AG09309 (cell line): ENCODE results near the gene GRN.

Experiments used
- DNase-seq: peaks from one replicate; pipeline ENCODE4 v3.0.0-alpha.2; 2010; ENCODE audit warnings: low read depth
- H3K4me3 ChIP-seq: 2 replicates; pipeline ENCODE4 v1.5.1; 2011; ENCODE audit warnings: mild to moderate bottlenecking, low read depth, low read length, moderate library complexity; ENCODE audit not compliant: control insufficient read depth
- CTCF ChIP-seq: IDR thresholded peaks from 2 replicates; pipeline ENCODE4 v1.5.1; 2011; ENCODE audit warnings: mild to moderate bottlenecking, low read depth, low read length, inconsistent platforms; ENCODE audit not compliant: insufficient read depth, control insufficient read depth; ENCODE audit errors: missing control alignments

The GRN gene

DNA sequence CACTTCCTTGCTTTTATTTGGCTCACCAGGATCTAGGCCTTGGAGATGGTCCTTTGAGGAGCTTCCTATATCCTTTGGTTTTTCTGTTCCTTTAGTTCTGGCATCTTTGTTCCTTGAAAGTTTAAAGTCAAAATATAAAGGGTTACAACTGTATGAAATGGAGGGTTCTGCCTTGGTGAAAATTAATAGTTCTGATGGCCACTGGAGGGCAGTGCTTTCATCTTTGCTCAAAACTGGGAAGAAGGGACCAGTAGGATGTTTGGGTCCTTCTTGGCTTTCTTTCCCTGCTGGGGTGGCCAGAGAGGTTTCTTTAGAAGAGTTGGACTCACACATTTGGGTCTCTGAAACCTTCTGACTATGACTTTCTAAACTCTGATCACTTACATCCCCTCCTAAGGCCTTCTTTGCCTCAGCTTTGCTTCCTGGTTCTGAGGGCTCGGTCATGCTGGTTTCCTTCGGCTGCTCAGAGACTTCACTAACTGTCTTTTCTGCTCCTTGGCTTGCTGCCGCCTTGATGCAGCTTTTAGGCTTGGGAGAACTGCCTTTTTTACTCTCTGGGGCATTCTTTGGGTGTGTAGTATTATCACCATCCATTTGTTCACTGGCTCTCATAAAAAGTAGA, 55.2 kb downstream of the GRN start:
- TF ChIP-seq CTCF: peak; percentile 60
- DNase-seq: no peak
- H3K4me3 ChIP-seq: no peak overlapping the region
